SK-N-MC (cell line): Measurements from ENCODE around the gene RCAN2.

Experiments used
- EZH2 ChIP-seq: fragments of 200-600 bp; sonication (generic); IDR thresholded peaks from one replicate; pipeline ENCODE4 v1.6.1; 2017; ENCODE audit warnings: antibody characterized with exemption
- FOXP2 ChIP-seq: optimal IDR thresholded peaks from 2 replicates; pipeline ENCODE3; 2011; ENCODE audit warnings: mild to moderate bottlenecking, moderate library complexity; ENCODE audit not compliant: insufficient read depth; ENCODE audit errors: extremely low read length, control extremely low read depth
- POLR2AphosphoS5 ChIP-seq: IDR thresholded peaks from 2 replicates; pipeline ENCODE4 v1.6.1; 2012; ENCODE audit warnings: mild to moderate bottlenecking, low read depth, low read length, borderline replicate concordance

GRCh38 chr6:46246081-46246480 lies 245.2 kb downstream of the RCAN2 start:
- no peak for TF ChIP-seq EZH2
- no peak for TF ChIP-seq POLR2AphosphoS5
- no peak for TF ChIP-seq FOXP2
